ENCODE data around the gene SOCS1. TPM values are rescaled to one million over a fixed set of nuclear protein-coding genes. Genes with fewer than 3 reads are reported as not detected.

Gene SOCS1
- total and polyA plus RNA-seq, 2 experiments from 2014 or later: 84.7 to 104 TPM

GRCh38 chr16:11301645-11302501, 45.9 kb upstream of the SOCS1 start:
- H3K4me2 ChIP-seq: no peak overlapping the region
- no peak overlapping the region for H3K4me3 ChIP-seq
- Mint-ChIP-seq H3K4me1 (peaks cover 8% of the 10 kb centered on the region), H3K9me3 (0 out of 3 replicates have a peak, but pooled peaks cover 2% of the 10 kb centered on the region), H3K4me3 (no peak overlapping the region), H3K36me3 (ENCODE audit: low read depth) (no peaks in the 10 kb centered on the region; the same call in 2 of the 3 replicates), H3K27ac (no peak overlapping the region), H3K27me3 (ENCODE audit: insufficient read depth, low read depth, poor library complexity) (no peaks in the 10 kb centered on the region)
- no peaks in the 10 kb centered on the region for H3K36me3 ChIP-seq (ENCODE audit: insufficient read depth)
- H3F3A ChIP-seq (replicated peaks; ENCODE audit: low read depth): peaks cover 7% of the 10 kb centered on the region; the same call in 1 of the 2 replicates
- no peaks in the 10 kb centered on the region for H3K27me3 ChIP-seq (ENCODE audit: insufficient read depth)
- H3K79me2 ChIP-seq (replicated peaks; ENCODE audit: insufficient read depth): no peaks in the 10 kb centered on the region
- DNase-seq (ENCODE audit: low spot score): no peak
- no peaks in the 10 kb centered on the region for H4K20me1 ChIP-seq (replicated peaks; ENCODE audit: insufficient read depth)
- ATAC-seq: no peak
- TF ChIP-seq EZH2 (IDR thresholded peaks at IDR 0.05; ENCODE audit: low read depth, unreplicated experiment) (no peak), ZNF462 (CRISPR knock-in tag; IDR thresholded peaks at IDR 0.05) (no peak), ZNF114 (CRISPR knock-in tag; IDR thresholded peaks at IDR 0.05) (no peak), CTCF (conservative IDR thresholded peaks at IDR 0.05; ENCODE audit: low read depth in 2 of 2) (no peak), ZNF331 (CRISPR knock-in tag; IDR thresholded peaks at IDR 0.05; ENCODE audit: low read depth) (no peak), CREB1 (CRISPR knock-in tag; IDR thresholded peaks at IDR 0.05; ENCODE audit: low read depth) (no peak), JUNB (IDR thresholded peaks at IDR 0.05; ENCODE audit: unreplicated experiment) (no peak), NANOG (IDR thresholded peaks at IDR 0.05; ENCODE audit: borderline replicate concordance) (no peak)
- H3K9me2 ChIP-seq (ENCODE audit: insufficient read depth): no peaks in the 10 kb centered on the region
- no peak overlapping the region for H3K27ac ChIP-seq (ENCODE audit: low read depth)
- H2AFZ ChIP-seq: peak overlapping the region; percentile 69; the same call in 1 of the 2 replicates
- peaks cover 20% of the 10 kb centered on the region for H3K4me1 ChIP-seq (ENCODE audit: insufficient read depth)
